Stomach (tissue), 9 donors: Measurements from ENCODE around the gene LRMDA. TPM values are rescaled to one million over a fixed set of nuclear protein-coding genes. Genes with fewer than 3 reads are reported as not detected.

ENCODE experiments used
- DNase-seq, 2 donors: peaks; one replicate each; pipeline versions ENCODE4 v3.0.0 to v3.0.0-alpha.2; 2013 to 2019
- H3K27ac ChIP-seq, 5 donors: fragments of 200-600 bp in 4 of 5; sonication (generic) in 4 of 5; one replicate each; pipeline ENCODE4 v1.5.1; 2013 to 2019; ENCODE audit warnings: mild to moderate bottlenecking in 1 of 5, moderate library complexity in 1 of 5
- H3K27me3 ChIP-seq, 3 donors: fragments of 200-600 bp; sonication (generic); one replicate each; pipeline ENCODE4 v1.5.1; 2017 to 2019; ENCODE audit warnings: mixed run types in 1 of 3
- H3K36me3 ChIP-seq, 4 donors: fragments of 200-600 bp; sonication (generic); 1 replicate in 3 of 4; 2 replicates in 1 of 4; pipeline ENCODE4 v1.5.1; 2016 to 2019
- H3K4me1 ChIP-seq, 4 donors: fragments of 200-600 bp; sonication (generic); one replicate each; pipeline ENCODE4 v1.5.1; 2016 to 2019
- H3K4me3 ChIP-seq, 4 donors: fragments of 200-600 bp; sonication (generic) in 3 of 4; one replicate each; pipeline ENCODE4 v1.5.1; 2016 to 2019; ENCODE audit warnings: mild to moderate bottlenecking in 1 of 4
- H3K9me3 ChIP-seq, 4 donors: fragments of 200-600 bp; sonication (generic); one replicate each; pipeline ENCODE4 v1.5.1; 2016 to 2019
- CTCF ChIP-seq, 7 experiments: fragments of 450-650 bp in 4 of 7; fragments of 200-600 bp in 3 of 7; sonication (generic) in 3 of 7; IDR thresholded peaks; one replicate each; pipeline ENCODE4 v1.5.1; 2016 to 2019; ENCODE audit warnings: antibody characterized with exemption in 7 of 7, control low read depth in 2 of 7, mild to moderate bottlenecking in 1 of 7
- EP300 ChIP-seq: sonication (generic); formaldehyde crosslinking; IDR thresholded peaks from one replicate; pipeline ENCODE4 v1.6.1; 2017; ENCODE audit warnings: antibody characterized with exemption
- POLR2A ChIP-seq, 4 donors: fragments of 450-650 bp; IDR thresholded peaks; one replicate each; pipeline ENCODE4 v1.6.1; 2016; ENCODE audit warnings: antibody characterized with exemption in 4 of 4, control low read depth in 2 of 4, mild to moderate bottlenecking in 1 of 4, moderate library complexity in 1 of 4
- POLR2AphosphoS5 ChIP-seq, 3 donors: sonication (generic); formaldehyde crosslinking; IDR thresholded peaks; one replicate each; pipeline ENCODE4 v1.6.1; 2016; ENCODE audit warnings: antibody characterized with exemption in 3 of 3
- WGBS, 5 donors: extraction: QIAGEN DNeasy Blood & Tissue Kit in 3 of 5; methylation state at CpG; one replicate each; pipeline versions ENCODE4 v1.1.5 to v1.1.7; 2013 to 2018; 5-methylcytosine and 5-hydroxymethylcytosine counted together
- intact Hi-C: fragments of 100-400 bp; cut with DNase I; formaldehyde crosslinking; loops from one replicate; pipeline ENCODE4 v1.15.1; 2023; ENCODE audit warnings: low total_unique reads
- polyA plus RNA-seq, 3 donors: library from polyadenylated mRNA; stranded (reverse); fragments of 200-250 nt; gene quantifications; one replicate each; pipeline ENCODE4 v1.2.3, GENCODE V29; 2013
- total RNA-seq, 5 donors: library from RNA; depleted of rRNA; stranded (reverse); fragments of >200 nt; gene quantifications; one replicate each; pipeline versions ENCODE4 v1.1.0 to v1.2.3, GENCODE V29; 2014 to 2016
- donor health status: healthy with polysubstance abuse.
- donor health status: Bipolar disorder and iron deficiency.
- donor health status: healthy.

The LRMDA gene
- total and polyA plus RNA-seq, 8 donors = 1.3 to 30.2 (median 13.6) TPM; not detected in 1

DNA sequence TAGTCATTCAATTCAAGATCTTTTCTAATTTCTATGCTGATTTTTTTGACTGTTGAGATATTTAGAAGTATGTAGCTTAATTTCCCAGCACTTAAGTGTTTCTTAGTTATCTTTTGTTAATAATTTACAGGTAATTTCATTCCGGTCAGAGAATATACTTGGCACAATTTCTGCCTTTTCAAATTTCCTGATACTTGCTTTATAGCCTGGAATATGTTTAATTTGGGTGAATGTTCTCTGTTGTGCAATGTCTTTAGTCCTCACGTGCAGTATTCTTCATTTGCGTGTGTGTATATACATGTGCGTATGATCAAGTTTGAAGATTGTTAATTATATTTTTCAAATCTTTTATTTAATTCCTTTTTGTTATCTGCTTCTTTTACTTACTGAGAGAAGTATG, 989.3 kb downstream of the LRMDA start:
- intact Hi-C loops = no loop called here
- no peak for TF ChIP-seq EP300
- TF ChIP-seq POLR2A (IDR thresholded peaks at IDR 0.05) = no peak
- TF ChIP-seq CTCF (IDR thresholded peaks at IDR 0.05) = no peak
- no peak for TF ChIP-seq POLR2AphosphoS5 (IDR thresholded peaks at IDR 0.05)
- H3K27ac ChIP-seq = peak overlapping the region in 2 of 5 donors; percentile 14 to 50
- peaks cover 0 to 5% (median 0%) of the 10 kb centered on the region in 4 donors for H3K9me3 ChIP-seq
- H3K36me3 ChIP-seq = no peaks in the 10 kb centered on the region
- WGBS, 5 donors = 33 to 61% (median 52%) methylated on average over 4 of the region's 4 CpGs
- H3K4me1 ChIP-seq = peaks cover 0 to 7% (median 2%) of the 10 kb centered on the region in 4 donors
- no peaks in the 10 kb centered on the region for H3K27me3 ChIP-seq
- DNase-seq = no peak
- no peak overlapping the region for H3K4me3 ChIP-seq

DNA sequence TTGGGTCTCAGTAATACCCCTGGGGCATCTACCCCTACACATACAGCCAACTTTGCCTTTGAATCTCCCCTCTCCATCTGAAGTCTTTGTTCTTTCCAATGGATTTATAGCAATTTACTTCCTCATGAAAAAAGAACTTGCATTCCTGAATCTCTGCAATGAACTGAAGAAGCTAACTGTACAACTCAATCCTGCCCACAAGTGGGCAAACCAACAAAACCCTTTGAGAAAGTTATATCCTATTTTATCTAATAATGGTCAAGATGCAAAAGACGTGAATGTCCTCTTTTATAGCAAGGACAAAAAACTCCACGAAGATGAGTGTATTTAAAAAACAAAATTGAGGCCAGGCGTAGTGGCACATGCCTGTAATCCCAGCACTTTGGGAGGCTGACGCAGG, 991.3 kb downstream of the LRMDA start:
- Histone ChIP-seq H3K27me3 (no peaks in the 10 kb centered on the region), H3K36me3 (no peaks in the 10 kb centered on the region), H3K4me3 (no peak overlapping the region), H3K4me1 (peaks cover 0 to 7% (median 2%) of the 10 kb centered on the region in 4 donors), H3K9me3 (peaks cover 0 to 5% (median 0%) of the 10 kb centered on the region in 4 donors), H3K27ac (no peak overlapping the region)
- WGBS, 5 donors = 86 to 95% (median 92%) methylated on average over 4 of the region's 4 CpGs
- TF ChIP-seq CTCF (IDR thresholded peaks at IDR 0.05) (no peak), POLR2A (IDR thresholded peaks at IDR 0.05) (no peak), POLR2AphosphoS5 (IDR thresholded peaks at IDR 0.05) (no peak), EP300 (no peak)
- intact Hi-C loops = no loop called here
- DNase-seq = no peak

DNA sequence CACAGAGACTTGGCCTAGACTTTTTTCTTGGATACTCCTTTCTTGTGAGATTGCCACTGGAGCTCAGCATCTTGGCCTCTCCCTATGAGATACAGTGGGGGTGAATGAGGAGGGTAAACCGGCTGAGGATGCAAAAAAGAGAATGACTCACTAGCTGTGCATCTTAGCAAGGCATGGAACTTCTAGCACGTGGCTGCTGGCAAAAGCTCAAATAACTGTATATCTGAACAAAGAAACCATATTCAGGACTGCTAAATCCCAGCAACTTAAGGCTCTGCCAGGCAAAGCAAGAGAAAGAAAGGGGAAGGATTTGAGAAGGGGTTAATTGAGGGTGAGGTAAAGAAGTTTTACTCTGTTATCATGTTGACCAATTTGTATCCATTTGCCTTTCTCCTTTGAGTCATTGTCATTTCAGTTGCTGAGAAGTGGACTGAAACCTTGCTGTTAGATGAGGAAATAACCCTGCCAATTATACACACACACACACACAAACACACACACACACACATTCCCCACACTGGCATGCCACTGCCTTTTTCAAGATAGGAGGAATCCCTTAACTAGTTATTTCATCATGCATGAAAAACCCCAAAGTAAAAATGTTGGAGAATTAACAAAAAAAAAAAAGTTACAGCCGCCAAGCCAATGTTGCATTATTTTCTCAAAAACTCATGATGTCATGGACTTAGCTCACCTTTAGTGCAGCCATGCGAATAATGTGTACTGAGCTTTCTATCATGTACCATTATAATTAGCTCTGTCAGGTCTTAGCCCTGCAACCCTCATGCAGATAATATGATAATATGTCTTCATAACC, 997.3 kb downstream of the LRMDA start:
- TF ChIP-seq EP300 (no peak), POLR2A (IDR thresholded peaks at IDR 0.05) (no peak), CTCF (IDR thresholded peaks at IDR 0.05) (no peak), POLR2AphosphoS5 (IDR thresholded peaks at IDR 0.05) (no peak)
- Histone ChIP-seq H3K4me3 (no peak overlapping the region), H3K36me3 (no peaks in the 10 kb centered on the region), H3K9me3 (no peaks in the 10 kb centered on the region), H3K27ac (peak overlapping the region in 2 of 5 donors; percentile 72 to 77), H3K4me1 (peaks cover 16 to 56% (median 43%) of the 10 kb centered on the region in 4 donors), H3K27me3 (no peaks in the 10 kb centered on the region)
- 63 to 69% (median 67%) methylated on average over 4 of the region's 4 CpGs for WGBS, 5 donors
- intact Hi-C loops = no loop called here
- peak in 1 of 2 donors; percentile 69 for DNase-seq

DNA sequence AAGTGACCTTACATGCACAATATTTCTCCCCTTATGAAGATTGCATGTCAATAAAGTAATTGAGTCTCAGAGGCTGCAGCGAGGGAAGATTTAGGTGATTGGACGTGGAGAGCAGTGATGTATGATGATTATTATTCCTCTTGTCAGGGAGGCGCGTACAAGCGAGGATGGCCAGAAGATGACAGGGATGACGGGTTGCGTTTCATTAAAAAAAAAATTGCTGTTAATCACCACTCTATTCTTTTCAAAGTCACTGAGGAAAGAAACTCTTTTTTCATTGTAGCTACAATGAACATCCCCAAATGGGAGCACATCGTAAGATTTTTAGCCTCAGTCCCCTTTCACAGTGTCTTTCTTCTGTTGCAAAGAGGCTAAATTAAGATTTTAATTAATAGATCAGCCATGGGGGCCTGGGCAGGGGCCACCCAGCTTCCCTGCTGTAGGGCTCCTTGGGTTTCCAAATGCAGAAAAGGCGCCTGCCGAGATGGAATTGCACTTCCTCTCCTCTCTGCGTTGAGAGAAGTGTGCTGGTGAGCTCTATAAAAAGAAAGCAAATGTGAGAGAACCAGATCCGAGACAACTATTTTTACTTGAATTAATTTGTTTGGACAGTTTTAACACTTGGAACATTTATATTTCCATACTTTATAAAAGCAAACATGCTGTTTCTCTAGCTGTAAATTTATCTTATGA, 998.1 kb downstream of the LRMDA start:
- Histone ChIP-seq H3K36me3 (no peaks in the 10 kb centered on the region), H3K4me1 (peaks cover 16 to 56% (median 44%) of the 10 kb centered on the region in 4 donors), H3K4me3 (peak overlapping the region in 1 of 4 donors; percentile 3), H3K27ac (peak overlapping the region in 4 of 5 donors; percentile 50 to 77 (median 62)), H3K9me3 (no peaks in the 10 kb centered on the region), H3K27me3 (no peaks in the 10 kb centered on the region)
- peak in 1 of 2 donors; percentile 58 for DNase-seq
- 52 to 69% (median 66%) methylated on average over 12 of the region's 12 CpGs for WGBS, 5 donors
- TF ChIP-seq POLR2A (IDR thresholded peaks at IDR 0.05) (no peak), CTCF (IDR thresholded peaks at IDR 0.05) (no peak), EP300 (no peak), POLR2AphosphoS5 (IDR thresholded peaks at IDR 0.05) (no peak)
- intact Hi-C loops = no loop called here
